Measurements from ENCODE around the gene MAP3K19.
"Not testable (repeated sequence)": the region's sequence is repeated elsewhere in the genome, so short reads cannot be mapped to it uniquely, and the experiment has no call there.

Gene MAP3K19

GRCh38 chr2:135047300-135047699 lies at the start of gene MAP3K19:
Gene MAP3K19 (minus strand): TSS chr2:135047447. CDS start chr2:135024647, 22,800 bp downstream.
- DNase-seq: peak; percentile 11 to 39

- DNase-seq: no peak
Observed at GRCh38 chr2:135096665-135097446, 49.6 kb upstream of the MAP3K19 start.

- DNase-seq: no peak
Observed at GRCh38 chr2:135095591-135095990, 48.3 kb upstream of the MAP3K19 start.

GRCh38 chr2:135094508-135094907 lies 47.3 kb upstream of the MAP3K19 start:
- no peak for DNase-seq

- peak; percentile 41 to 86 for DNase-seq
Observed at GRCh38 chr2:135093670-135094330, 46.6 kb upstream of the MAP3K19 start.

GRCh38 chr2:135093193-135093592 lies 45.9 kb upstream of the MAP3K19 start:
- DNase-seq: no peak

GRCh38 chr2:135091681-135092080 lies 44.4 kb upstream of the MAP3K19 start:
- DNase-seq: no peak

- not testable (repeated sequence) for DNase-seq
Observed at GRCh38 chr2:135089597-135089996, 42.4 kb upstream of the MAP3K19 start.

- no peak for DNase-seq
Observed at GRCh38 chr2:135086222-135086621, 39.0 kb upstream of the MAP3K19 start.

GRCh38 chr2:135078417-135078816 lies 31.2 kb upstream of the MAP3K19 start:
- no peak for DNase-seq

- DNase-seq: no peak
Observed at GRCh38 chr2:135076556-135076955, 29.3 kb upstream of the MAP3K19 start.

GRCh38 chr2:135074216-135074615 lies 27.0 kb upstream of the MAP3K19 start:
- DNase-seq: no peak

GRCh38 chr2:135072125-135072997 lies 25.1 kb upstream of the MAP3K19 start:
- no peak for DNase-seq

- no peak for DNase-seq
Observed at GRCh38 chr2:135066710-135067109, 19.5 kb upstream of the MAP3K19 start.

- DNase-seq: no peak
Observed at GRCh38 chr2:135064149-135064548, 16.9 kb upstream of the MAP3K19 start.

GRCh38 chr2:135063210-135063609 lies 16.0 kb upstream of the MAP3K19 start:
- DNase-seq: no peak

- no peak for DNase-seq
Observed at GRCh38 chr2:135059577-135059976, 12.3 kb upstream of the MAP3K19 start.

- no peak for DNase-seq
Observed at GRCh38 chr2:135056790-135057189, 9.5 kb upstream of the MAP3K19 start.

GRCh38 chr2:135055182-135055786 lies 8.0 kb upstream of the MAP3K19 start:
- peak in 1 of 2 experiments; percentile 5 for DNase-seq

GRCh38 chr2:135052997-135053474 lies 5.8 kb upstream of the MAP3K19 start:
- no peak for DNase-seq

GRCh38 chr2:135052042-135052876 lies 5.0 kb upstream of the MAP3K19 start, which contains the start of gene RAB3GAP1:
Gene RAB3GAP1 (plus strand): TSS chr2:135052292. CDS start chr2:135052308, 16 bp downstream.
- DNase-seq: peak; percentile 73 to 82

- peak in 1 of 2 experiments; percentile 41 for DNase-seq
Observed at GRCh38 chr2:135050684-135051083, 3.4 kb upstream of the MAP3K19 start.
